K562 (cell line): ENCODE measurements around the gene MRPS6. TPM values are rescaled to one million over a fixed set of nuclear protein-coding genes. Genes with fewer than 3 reads are reported as not detected.

ENCODE experiments used
- MCM2 ChIP-seq: fragments of 450-650 bp; IDR thresholded peaks from 2 replicates; pipeline ENCODE4 v1.6.1; 2017; ENCODE audit warnings: low read depth, mild to moderate bottlenecking
- MCM3 ChIP-seq: fragments of 450-650 bp; IDR thresholded peaks from 2 replicates; pipeline ENCODE4 v1.6.1; 2016
- POLR3A ChIP-seq: IDR thresholded peaks from 2 replicates; pipeline ENCODE4 v1.6.1; 2011; ENCODE audit warnings: borderline replicate concordance, mild to moderate bottlenecking, moderate library complexity; ENCODE audit not compliant: insufficient read length, insufficient read depth; ENCODE audit errors: extremely low read depth
- U2AF2 ChIP-seq: fragments of 200-400 bp; formaldehyde crosslinking; optimal IDR thresholded peaks from 2 replicates; pipeline ENCODE3; 2017; ENCODE audit warnings: low read depth, mild to moderate bottlenecking, low read length
- ZNF507 ChIP-seq: conservative IDR thresholded peaks from 2 replicates; pipeline ENCODE4 v1.6.1; 2017; ENCODE audit warnings: missing genetic modification characterization, missing compliant biosample characterization
- polyA plus RNA-seq, 8 experiments: library from polyadenylated mRNA; depleted of rRNA in 4 of 8; stranded (reverse) in 5 of 8; unstranded in 3 of 8; fragments of >200 nt; fragmentation: Nextera tagmentation in 2 of 8; fragmentation: Illumina TruSeq in 1 of 8; extraction: Ambion mirVana in 2 of 8; extraction: Trizol in 1 of 8; gene quantifications; 2 replicates each; pipeline versions ENCODE4 v1.2.1 to v1.2.3, GENCODE V29; 2011 to 2014; ENCODE audit warnings: inconsistent platforms in 1 of 8, missing spikeins in 1 of 8
- total RNA-seq, 7 experiments: library from RNA; depleted of rRNA in 6 of 7; stranded (reverse); fragments of >200 nt in 6 of 7; fragmentation: Illumina TruSeq in 2 of 7; extraction: Trizol in 2 of 7; gene quantifications; 2 replicates each; pipeline versions ENCODE4 v1.2.1 to v1.2.3, GENCODE V29; 2011 to 2021; ENCODE audit warnings: low replicate concordance in 1 of 7
- TF ChIP-seq, protein P1 (sequence below): sonication (generic); formaldehyde crosslinking; IDR thresholded peaks from 2 replicates; pipeline ENCODE4 v1.8.0; 2022; ENCODE audit warnings: mild to moderate bottlenecking, missing genetic modification reagents
- TF ChIP-seq, protein P2 (sequence below), 2 experiments: fragments of 450-650 bp; IDR thresholded peaks; 2 replicates each; pipeline ENCODE4 v1.6.1; 2018; ENCODE audit warnings: mild to moderate bottlenecking in 2 of 2, low read depth in 1 of 2; ENCODE audit not compliant: partially characterized antibody in 2 of 2
- TF ChIP-seq, protein P3 (sequence below): sonication (generic); formaldehyde crosslinking; IDR thresholded peaks from 2 replicates; pipeline ENCODE4 v1.8.0; 2022; ENCODE audit warnings: missing genetic modification reagents, mild to moderate bottlenecking, borderline replicate concordance
- TF ChIP-seq, protein P4 (sequence below): sonication (generic); formaldehyde crosslinking; IDR thresholded peaks from 2 replicates; pipeline ENCODE4 v1.8.1; 2023; ENCODE audit warnings: mild to moderate bottlenecking, missing genetic modification reagents
- TF ChIP-seq, protein P5 (sequence below): fragments of 450-650 bp; IDR thresholded peaks from 2 replicates; pipeline ENCODE4 v1.6.1; 2016; ENCODE audit warnings: antibody characterized with exemption

The MRPS6 gene
- total and polyA plus RNA-seq, 9 of the 15 experiments (the other 6 are each of a cell fraction or from before 2014, with no cell fraction given), result 26.1 to 72.0 (median 39.3) TPM

DNA sequence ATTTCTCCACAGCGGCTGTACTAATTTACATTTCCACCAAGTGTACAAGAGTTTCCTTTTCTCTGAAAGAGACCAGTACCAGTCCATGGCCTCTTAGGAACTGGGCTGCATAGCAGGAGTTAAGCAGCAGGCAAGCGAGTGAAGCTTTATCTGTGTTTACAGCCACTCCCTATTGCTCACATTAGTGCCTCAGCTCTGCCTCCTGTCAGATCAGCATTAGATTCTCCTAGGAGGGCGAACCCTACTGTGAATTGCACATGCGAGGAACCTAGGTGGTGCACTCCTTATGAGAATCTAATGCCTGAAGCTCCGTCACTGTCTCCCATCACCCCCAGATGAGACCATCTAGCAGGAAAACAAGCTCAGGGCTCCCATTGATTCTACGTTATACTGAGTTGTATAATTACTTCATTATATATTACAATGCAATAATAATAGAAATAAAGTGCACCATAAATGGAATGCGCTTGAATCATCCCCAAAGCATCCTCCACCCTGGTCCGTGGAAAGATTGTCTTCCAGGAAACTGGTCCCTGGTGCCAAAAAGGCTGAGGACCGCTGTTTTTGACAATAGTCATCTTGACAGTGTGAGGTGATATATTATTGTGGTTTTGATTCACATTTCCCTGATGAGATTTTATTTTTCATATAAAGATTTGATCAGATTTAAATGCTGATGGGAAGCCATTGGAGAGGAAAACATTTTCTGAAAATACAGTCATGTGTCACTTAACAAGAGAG, 45.5 kb upstream of the MRPS6 start (continued):
- TF ChIP-seq ZNF507, result no peak
- no peak for TF ChIP-seq MCM2
- TF ChIP-seq, protein P1, sequence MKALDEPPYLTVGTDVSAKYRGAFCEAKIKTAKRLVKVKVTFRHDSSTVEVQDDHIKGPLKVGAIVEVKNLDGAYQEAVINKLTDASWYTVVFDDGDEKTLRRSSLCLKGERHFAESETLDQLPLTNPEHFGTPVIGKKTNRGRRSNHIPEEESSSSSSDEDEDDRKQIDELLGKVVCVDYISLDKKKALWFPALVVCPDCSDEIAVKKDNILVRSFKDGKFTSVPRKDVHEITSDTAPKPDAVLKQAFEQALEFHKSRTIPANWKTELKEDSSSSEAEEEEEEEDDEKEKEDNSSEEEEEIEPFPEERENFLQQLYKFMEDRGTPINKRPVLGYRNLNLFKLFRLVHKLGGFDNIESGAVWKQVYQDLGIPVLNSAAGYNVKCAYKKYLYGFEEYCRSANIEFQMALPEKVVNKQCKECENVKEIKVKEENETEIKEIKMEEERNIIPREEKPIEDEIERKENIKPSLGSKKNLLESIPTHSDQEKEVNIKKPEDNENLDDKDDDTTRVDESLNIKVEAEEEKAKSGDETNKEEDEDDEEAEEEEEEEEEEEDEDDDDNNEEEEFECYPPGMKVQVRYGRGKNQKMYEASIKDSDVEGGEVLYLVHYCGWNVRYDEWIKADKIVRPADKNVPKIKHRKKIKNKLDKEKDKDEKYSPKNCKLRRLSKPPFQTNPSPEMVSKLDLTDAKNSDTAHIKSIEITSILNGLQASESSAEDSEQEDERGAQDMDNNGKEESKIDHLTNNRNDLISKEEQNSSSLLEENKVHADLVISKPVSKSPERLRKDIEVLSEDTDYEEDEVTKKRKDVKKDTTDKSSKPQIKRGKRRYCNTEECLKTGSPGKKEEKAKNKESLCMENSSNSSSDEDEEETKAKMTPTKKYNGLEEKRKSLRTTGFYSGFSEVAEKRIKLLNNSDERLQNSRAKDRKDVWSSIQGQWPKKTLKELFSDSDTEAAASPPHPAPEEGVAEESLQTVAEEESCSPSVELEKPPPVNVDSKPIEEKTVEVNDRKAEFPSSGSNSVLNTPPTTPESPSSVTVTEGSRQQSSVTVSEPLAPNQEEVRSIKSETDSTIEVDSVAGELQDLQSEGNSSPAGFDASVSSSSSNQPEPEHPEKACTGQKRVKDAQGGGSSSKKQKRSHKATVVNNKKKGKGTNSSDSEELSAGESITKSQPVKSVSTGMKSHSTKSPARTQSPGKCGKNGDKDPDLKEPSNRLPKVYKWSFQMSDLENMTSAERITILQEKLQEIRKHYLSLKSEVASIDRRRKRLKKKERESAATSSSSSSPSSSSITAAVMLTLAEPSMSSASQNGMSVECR (CRISPR knock-in tag), result no peak
- TF ChIP-seq, protein P2, sequence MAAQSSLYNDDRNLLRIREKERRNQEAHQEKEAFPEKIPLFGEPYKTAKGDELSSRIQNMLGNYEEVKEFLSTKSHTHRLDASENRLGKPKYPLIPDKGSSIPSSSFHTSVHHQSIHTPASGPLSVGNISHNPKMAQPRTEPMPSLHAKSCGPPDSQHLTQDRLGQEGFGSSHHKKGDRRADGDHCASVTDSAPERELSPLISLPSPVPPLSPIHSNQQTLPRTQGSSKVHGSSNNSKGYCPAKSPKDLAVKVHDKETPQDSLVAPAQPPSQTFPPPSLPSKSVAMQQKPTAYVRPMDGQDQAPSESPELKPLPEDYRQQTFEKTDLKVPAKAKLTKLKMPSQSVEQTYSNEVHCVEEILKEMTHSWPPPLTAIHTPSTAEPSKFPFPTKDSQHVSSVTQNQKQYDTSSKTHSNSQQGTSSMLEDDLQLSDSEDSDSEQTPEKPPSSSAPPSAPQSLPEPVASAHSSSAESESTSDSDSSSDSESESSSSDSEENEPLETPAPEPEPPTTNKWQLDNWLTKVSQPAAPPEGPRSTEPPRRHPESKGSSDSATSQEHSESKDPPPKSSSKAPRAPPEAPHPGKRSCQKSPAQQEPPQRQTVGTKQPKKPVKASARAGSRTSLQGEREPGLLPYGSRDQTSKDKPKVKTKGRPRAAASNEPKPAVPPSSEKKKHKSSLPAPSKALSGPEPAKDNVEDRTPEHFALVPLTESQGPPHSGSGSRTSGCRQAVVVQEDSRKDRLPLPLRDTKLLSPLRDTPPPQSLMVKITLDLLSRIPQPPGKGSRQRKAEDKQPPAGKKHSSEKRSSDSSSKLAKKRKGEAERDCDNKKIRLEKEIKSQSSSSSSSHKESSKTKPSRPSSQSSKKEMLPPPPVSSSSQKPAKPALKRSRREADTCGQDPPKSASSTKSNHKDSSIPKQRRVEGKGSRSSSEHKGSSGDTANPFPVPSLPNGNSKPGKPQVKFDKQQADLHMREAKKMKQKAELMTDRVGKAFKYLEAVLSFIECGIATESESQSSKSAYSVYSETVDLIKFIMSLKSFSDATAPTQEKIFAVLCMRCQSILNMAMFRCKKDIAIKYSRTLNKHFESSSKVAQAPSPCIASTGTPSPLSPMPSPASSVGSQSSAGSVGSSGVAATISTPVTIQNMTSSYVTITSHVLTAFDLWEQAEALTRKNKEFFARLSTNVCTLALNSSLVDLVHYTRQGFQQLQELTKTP (IDR thresholded peaks at IDR 0.05; ENCODE audit: low read depth in 1 of 2, partially characterized antibody in 2 of 2), result no peak
- TF ChIP-seq, protein P3, sequence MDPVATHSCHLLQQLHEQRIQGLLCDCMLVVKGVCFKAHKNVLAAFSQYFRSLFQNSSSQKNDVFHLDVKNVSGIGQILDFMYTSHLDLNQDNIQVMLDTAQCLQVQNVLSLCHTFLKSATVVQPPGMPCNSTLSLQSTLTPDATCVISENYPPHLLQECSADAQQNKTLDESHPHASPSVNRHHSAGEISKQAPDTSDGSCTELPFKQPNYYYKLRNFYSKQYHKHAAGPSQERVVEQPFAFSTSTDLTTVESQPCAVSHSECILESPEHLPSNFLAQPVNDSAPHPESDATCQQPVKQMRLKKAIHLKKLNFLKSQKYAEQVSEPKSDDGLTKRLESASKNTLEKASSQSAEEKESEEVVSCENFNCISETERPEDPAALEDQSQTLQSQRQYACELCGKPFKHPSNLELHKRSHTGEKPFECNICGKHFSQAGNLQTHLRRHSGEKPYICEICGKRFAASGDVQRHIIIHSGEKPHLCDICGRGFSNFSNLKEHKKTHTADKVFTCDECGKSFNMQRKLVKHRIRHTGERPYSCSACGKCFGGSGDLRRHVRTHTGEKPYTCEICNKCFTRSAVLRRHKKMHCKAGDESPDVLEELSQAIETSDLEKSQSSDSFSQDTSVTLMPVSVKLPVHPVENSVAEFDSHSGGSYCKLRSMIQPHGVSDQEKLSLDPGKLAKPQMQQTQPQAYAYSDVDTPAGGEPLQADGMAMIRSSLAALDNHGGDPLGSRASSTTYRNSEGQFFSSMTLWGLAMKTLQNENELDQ (CRISPR knock-in tag), result no peak
- no peak for TF ChIP-seq MCM3
- TF ChIP-seq U2AF2, result no peak
- TF ChIP-seq POLR3A, result no peak
- TF ChIP-seq, protein P4, sequence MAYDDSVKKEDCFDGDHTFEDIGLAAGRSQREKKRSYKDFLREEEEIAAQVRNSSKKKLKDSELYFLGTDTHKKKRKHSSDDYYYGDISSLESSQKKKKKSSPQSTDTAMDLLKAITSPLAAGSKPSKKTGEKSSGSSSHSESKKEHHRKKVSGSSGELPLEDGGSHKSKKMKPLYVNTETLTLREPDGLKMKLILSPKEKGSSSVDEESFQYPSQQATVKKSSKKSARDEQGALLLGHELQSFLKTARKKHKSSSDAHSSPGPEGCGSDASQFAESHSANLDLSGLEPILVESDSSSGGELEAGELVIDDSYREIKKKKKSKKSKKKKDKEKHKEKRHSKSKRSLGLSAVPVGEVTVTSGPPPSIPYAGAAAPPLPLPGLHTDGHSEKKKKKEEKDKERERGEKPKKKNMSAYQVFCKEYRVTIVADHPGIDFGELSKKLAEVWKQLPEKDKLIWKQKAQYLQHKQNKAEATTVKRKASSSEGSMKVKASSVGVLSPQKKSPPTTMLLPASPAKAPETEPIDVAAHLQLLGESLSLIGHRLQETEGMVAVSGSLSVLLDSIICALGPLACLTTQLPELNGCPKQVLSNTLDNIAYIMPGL, result no peak
- TF ChIP-seq, protein P5, sequence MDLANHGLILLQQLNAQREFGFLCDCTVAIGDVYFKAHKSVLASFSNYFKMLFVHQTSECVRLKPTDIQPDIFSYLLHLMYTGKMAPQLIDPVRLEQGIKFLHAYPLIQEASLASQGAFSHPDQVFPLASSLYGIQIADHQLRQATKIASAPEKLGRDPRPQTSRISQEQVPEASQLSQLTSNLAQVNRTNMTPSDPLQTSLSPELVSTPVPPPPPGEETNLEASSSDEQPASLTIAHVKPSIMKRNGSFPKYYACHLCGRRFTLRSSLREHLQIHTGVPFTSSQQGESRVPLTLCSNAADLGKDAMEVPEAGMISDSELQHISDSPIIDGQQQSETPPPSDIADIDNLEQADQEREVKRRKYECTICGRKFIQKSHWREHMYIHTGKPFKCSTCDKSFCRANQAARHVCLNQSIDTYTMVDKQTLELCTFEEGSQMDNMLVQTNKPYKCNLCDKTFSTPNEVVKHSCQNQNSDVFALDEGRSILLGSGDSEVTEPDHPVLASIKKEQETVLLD, result no peak
